AG04449 (cell line): ENCODE measurements around the gene TBC1D2.

Source experiments
- CTCF ChIA-PET: fragments of 350-600 bp; formaldehyde crosslinking; extraction: SDS; loops from one replicate; lab custom pipeline; 2021; ENCODE audit warnings: antibody characterized with exemption; lab: Yijun Ruan, JAX
- POLR2A ChIA-PET: fragments of 400-600, 350-600 bp; formaldehyde crosslinking; extraction: SDS; loops from one replicate; lab custom pipeline; 2020; ENCODE audit warnings: antibody characterized with exemption, inconsistent platforms; lab: Yijun Ruan, JAX
- DNase-seq: peaks from one replicate; pipeline ENCODE4 v3.0.0-alpha.2; 2010; ENCODE audit warnings: low read depth, low spot score
- H3K4me3 ChIP-seq: 2 replicates; pipeline ENCODE4 v1.5.1; 2011; ENCODE audit warnings: low read depth, mild to moderate bottlenecking, control low read depth, low read length
- CTCF ChIP-seq: IDR thresholded peaks from one replicate; pipeline ENCODE4 v1.5.1; 2011; ENCODE audit warnings: mild to moderate bottlenecking, moderate library complexity, low read length, control low read depth, inconsistent platforms; ENCODE audit not compliant: insufficient read depth; ENCODE audit errors: missing control alignments

TBC1D2 gene

GRCh38 chr9:98255578-98256296 is at the start of gene TBC1D2:
TSS of gene TBC1D2 (minus strand) at chr9:98255649. CDS start at chr9:98255541, 108 bp downstream.
- H3K4me3 ChIP-seq, result peak within 1 kb of the TSS; percentile 87
- CTCF ChIA-PET, result interaction anchor here (0.6 to 9.6 kb wide), 16 partner anchors 8 to 541 kb away, joined by 3 to 115 read pairs (median 5); partner anchors contain the start of genes CORO2A and TRMO
- no peak for TF ChIP-seq CTCF
- POLR2A ChIA-PET, result interaction anchor here (0.6 to 2.0 kb wide), 6 partner anchors 21 to 173 kb away, joined by 3 to 18 read pairs (median 4); no protein-coding TSS in a partner anchor
- DNase-seq, result peak; percentile 45

- DNase-seq, result no peak
- CTCF ChIA-PET, result interaction anchor here (3.2 to 6.5 kb wide), 2 partner anchors 11 to 471 kb away, joined by 19 to 45 read pairs; no protein-coding TSS in a partner anchor
- TF ChIP-seq CTCF, result no peak
- POLR2A ChIA-PET, result no interaction called here
- no peak overlapping the region for H3K4me3 ChIP-seq
These were observed 48.9 kb upstream of the TBC1D2 start for GRCh38 chr9:98304381-98304780.

- ChIA-PET CTCF (interaction anchor here (3.2 to 6.5 kb wide), 2 partner anchors 11 to 472 kb away, joined by 19 to 45 read pairs; no protein-coding TSS in a partner anchor), POLR2A (no interaction called here)
- no peak for TF ChIP-seq CTCF
- no peak overlapping the region for H3K4me3 ChIP-seq
- DNase-seq, result no peak
These were observed 48.2 kb upstream of the TBC1D2 start for GRCh38 chr9:98303633-98304125.

GRCh38 chr9:98302938-98303632 is 47.6 kb upstream of the TBC1D2 start:
- no peak for DNase-seq

GRCh38 chr9:98302150-98302549 is 46.7 kb upstream of the TBC1D2 start:
- ChIA-PET CTCF (interaction anchor here (3.2 to 6.5 kb wide), 2 partner anchors 13 to 474 kb away, joined by 19 to 45 read pairs; no protein-coding TSS in a partner anchor), POLR2A (no interaction called here)
- no peak overlapping the region for H3K4me3 ChIP-seq
- TF ChIP-seq CTCF, result no peak
- no peak for DNase-seq

More at GRCh38 chr9:98302938-98303632, 47.6 kb upstream of the TBC1D2 start:
- CTCF ChIA-PET, result interaction anchor here (0.6 to 6.5 kb wide), 3 partner anchors 12 to 494 kb away, joined by 4 to 45 read pairs (median 19); no protein-coding TSS in a partner anchor
- no peak for TF ChIP-seq CTCF
- no peak overlapping the region for H3K4me3 ChIP-seq
- POLR2A ChIA-PET, result no interaction called here

- no peak for TF ChIP-seq CTCF
- CTCF ChIA-PET, result interaction anchor here (6.5 kb wide), 1 partner anchor 14 kb away, joined by 45 read pairs; no protein-coding TSS in a partner anchor
- POLR2A ChIA-PET, result no interaction called here
These were observed 45.2 kb upstream of the TBC1D2 start for GRCh38 chr9:98300611-98301010.

More at GRCh38 chr9:98300611-98301010, 45.2 kb upstream of the TBC1D2 start:
- H3K4me3 ChIP-seq, result no peak overlapping the region
- DNase-seq, result no peak
